Activated CD4-positive, CD25-positive, alpha-beta regulatory T cell (primary cell): ENCODE measurements around the gene CWC27.
"Not testable (repeated sequence)": the region's sequence is repeated elsewhere in the genome, so short reads cannot be mapped to it uniquely, and the experiment has no call there.

Experiments
- DNase-seq, 4 experiments: peaks; one replicate each; lab custom pipeline; 2025; lab: John Stamatoyannopoulos, UW

The CWC27 gene

GRCh38 chr5:64788156-64788555, 19.4 kb downstream of the CWC27 start:
- DNase-seq = no peak

GRCh38 chr5:64789457-64789856, 20.7 kb downstream of the CWC27 start:
- no peak for DNase-seq

- no peak for DNase-seq
These were observed 21.5 kb downstream of the CWC27 start for GRCh38 chr5:64790210-64790609.

- DNase-seq = no peak
These were observed 23.7 kb downstream of the CWC27 start for GRCh38 chr5:64792469-64792868.

- no peak for DNase-seq
These were observed 25.5 kb downstream of the CWC27 start for GRCh38 chr5:64794053-64794770.

GRCh38 chr5:64796301-64796700, 27.6 kb downstream of the CWC27 start:
- DNase-seq = no peak

GRCh38 chr5:64800926-64801325, 32.2 kb downstream of the CWC27 start:
- DNase-seq = no peak

- DNase-seq = no peak
These were observed 37.8 kb downstream of the CWC27 start for GRCh38 chr5:64806537-64806936.

GRCh38 chr5:64807520-64807919, 38.8 kb downstream of the CWC27 start:
- no peak for DNase-seq

GRCh38 chr5:64811050-64811640, 42.4 kb downstream of the CWC27 start:
- DNase-seq = no peak

GRCh38 chr5:64814073-64814472, 45.3 kb downstream of the CWC27 start:
- DNase-seq = no peak

GRCh38 chr5:64818245-64818644, 49.5 kb downstream of the CWC27 start:
- no peak for DNase-seq

GRCh38 chr5:64819345-64819744, 50.6 kb downstream of the CWC27 start:
- DNase-seq = not testable (repeated sequence)

GRCh38 chr5:64822320-64822719, 53.6 kb downstream of the CWC27 start:
- no peak for DNase-seq

- no peak for DNase-seq
These were observed 57.8 kb downstream of the CWC27 start for GRCh38 chr5:64826541-64826940.

GRCh38 chr5:64827703-64828102, 59.0 kb downstream of the CWC27 start:
- DNase-seq = no peak

GRCh38 chr5:64830650-64831049, 61.9 kb downstream of the CWC27 start:
- not testable (repeated sequence) for DNase-seq

- DNase-seq = no peak
These were observed 63.3 kb downstream of the CWC27 start for GRCh38 chr5:64831996-64832395.

- DNase-seq = no peak
These were observed 65.3 kb downstream of the CWC27 start for GRCh38 chr5:64834037-64834436.

- no peak for DNase-seq
These were observed 65.9 kb downstream of the CWC27 start for GRCh38 chr5:64834611-64835010.

- no peak for DNase-seq
These were observed 66.5 kb downstream of the CWC27 start for GRCh38 chr5:64835266-64835665.

- DNase-seq = no peak
These were observed 67.5 kb downstream of the CWC27 start for GRCh38 chr5:64836190-64836755.

- DNase-seq = no peak
These were observed 68.1 kb downstream of the CWC27 start for GRCh38 chr5:64836786-64837185.

GRCh38 chr5:64838376-64838775, 69.6 kb downstream of the CWC27 start:
- no peak for DNase-seq
